IPS-15b (cell line): ENCODE measurements around the gene LHFPL6.

ENCODE experiments used
- H3K27me3 ChIP-seq: one replicate; pipeline ENCODE4 v1.6.1; 2013; ENCODE audit warnings: low read length; ENCODE audit not compliant: control insufficient read depth, insufficient read depth
- H3K36me3 ChIP-seq: one replicate; pipeline ENCODE4 v1.6.1; 2013; ENCODE audit warnings: low read length; ENCODE audit not compliant: control insufficient read depth, insufficient read depth
- H3K4me1 ChIP-seq: one replicate; pipeline ENCODE4 v1.6.1; 2013; ENCODE audit warnings: mild to moderate bottlenecking, low read length; ENCODE audit not compliant: control insufficient read depth, insufficient read depth
- H3K4me3 ChIP-seq: one replicate; pipeline ENCODE4 v1.5.1; 2013; ENCODE audit warnings: low read depth, low read length
- H3K9ac ChIP-seq: one replicate; pipeline ENCODE4 v1.6.1; 2013; ENCODE audit warnings: low read depth, mild to moderate bottlenecking, low read length
- H3K9me3 ChIP-seq: one replicate; pipeline ENCODE4 v1.6.1; 2013; ENCODE audit warnings: mild to moderate bottlenecking, low read length; ENCODE audit not compliant: control insufficient read depth, insufficient read depth

The LHFPL6 gene

DNA sequence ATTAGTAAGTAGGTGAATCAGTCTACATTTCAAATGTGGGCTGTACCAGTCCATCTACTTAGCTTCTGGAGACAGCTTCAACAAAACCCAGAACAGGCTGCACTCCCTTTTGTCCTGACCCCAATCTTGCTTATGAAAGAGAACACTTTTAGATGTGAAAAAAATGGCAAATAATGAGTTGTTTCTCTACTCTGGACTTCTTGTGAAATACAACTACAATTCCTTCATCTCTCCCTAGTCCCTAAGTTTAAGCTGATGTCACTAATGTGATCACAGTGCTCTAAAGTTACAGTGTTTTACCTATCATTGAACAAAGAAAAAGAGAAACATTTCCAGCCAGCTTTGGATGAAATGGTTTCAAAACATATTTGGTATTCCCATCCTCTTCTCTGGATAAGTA is 183.9 kb downstream of the LHFPL6 start:
- Histone ChIP-seq H3K9ac (no peak overlapping the region), H3K4me3 (no peak overlapping the region), H3K9me3 (no peaks in the 10 kb centered on the region), H3K4me1 (peaks cover 6% of the 10 kb centered on the region), H3K36me3 (no peaks in the 10 kb centered on the region), H3K27me3 (peaks cover 2% of the 10 kb centered on the region)

DNA sequence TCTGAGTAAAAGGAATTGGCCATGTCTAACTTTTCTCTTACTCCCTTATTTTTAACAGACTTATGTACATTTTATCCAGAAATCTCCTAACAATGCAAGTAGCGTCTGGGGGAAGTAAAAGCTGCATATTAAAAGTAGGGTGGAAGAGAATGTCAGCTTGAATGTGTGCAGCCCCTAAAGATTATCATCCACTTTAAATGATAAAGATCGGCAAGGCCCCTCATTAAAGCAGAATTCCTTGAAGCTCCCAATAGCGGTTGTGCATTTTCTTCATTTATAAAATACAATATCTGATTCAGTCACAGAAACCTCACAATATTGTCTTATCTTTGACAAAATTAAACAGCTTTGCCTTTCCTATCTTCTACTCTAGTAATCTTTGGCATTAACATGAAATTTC is 184.6 kb downstream of the LHFPL6 start:
- Histone ChIP-seq H3K27me3 (peaks cover 2% of the 10 kb centered on the region), H3K36me3 (no peaks in the 10 kb centered on the region), H3K4me3 (no peak overlapping the region), H3K4me1 (peaks cover 6% of the 10 kb centered on the region), H3K9ac (no peak overlapping the region), H3K9me3 (no peaks in the 10 kb centered on the region)

DNA sequence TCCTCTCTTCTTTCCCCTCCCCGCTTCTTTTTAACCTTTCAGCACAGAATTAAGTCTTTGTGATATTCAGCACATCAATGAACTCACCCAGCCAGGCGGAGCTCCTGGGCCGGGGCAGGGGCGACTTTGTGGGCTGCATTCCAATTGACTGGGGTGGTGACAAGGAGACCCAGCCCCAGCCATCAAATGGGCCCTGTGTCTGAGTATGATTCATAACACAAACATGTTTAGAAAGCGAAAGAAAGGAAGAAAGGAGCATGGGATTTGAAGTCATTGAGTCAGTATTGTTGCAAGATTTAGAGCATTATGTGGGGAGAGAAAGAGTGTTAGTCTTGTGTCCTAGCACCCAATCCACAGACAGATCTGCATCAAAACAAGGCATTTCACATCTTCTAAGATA is 185.3 kb downstream of the LHFPL6 start:
- Histone ChIP-seq H3K27me3 (peaks cover 2% of the 10 kb centered on the region), H3K4me3 (no peak overlapping the region), H3K4me1 (peaks cover 3% of the 10 kb centered on the region), H3K9me3 (no peaks in the 10 kb centered on the region), H3K36me3 (no peaks in the 10 kb centered on the region), H3K9ac (no peak overlapping the region)

DNA sequence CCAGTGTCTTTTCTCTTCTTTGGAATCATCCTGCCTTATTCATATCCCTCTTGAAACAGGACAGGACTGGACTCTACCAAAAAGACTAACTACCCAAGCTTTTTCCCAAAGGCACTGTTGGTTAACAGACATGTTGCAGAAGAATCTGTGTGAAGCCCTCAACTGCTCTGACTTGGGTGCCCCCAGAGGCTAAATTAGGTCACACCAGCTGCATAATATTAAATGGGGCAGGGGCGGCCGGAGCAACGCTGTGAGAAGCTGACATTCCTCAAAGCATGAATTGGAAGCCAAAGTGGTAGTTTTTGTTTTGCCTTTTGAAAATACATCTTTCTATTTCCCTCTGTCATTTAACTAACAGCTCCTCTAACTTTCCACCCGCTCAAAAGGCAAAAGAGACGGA is 185.9 kb downstream of the LHFPL6 start:
- Histone ChIP-seq H3K27me3 (peaks cover 2% of the 10 kb centered on the region), H3K9ac (no peak overlapping the region), H3K4me3 (no peak overlapping the region)

DNA sequence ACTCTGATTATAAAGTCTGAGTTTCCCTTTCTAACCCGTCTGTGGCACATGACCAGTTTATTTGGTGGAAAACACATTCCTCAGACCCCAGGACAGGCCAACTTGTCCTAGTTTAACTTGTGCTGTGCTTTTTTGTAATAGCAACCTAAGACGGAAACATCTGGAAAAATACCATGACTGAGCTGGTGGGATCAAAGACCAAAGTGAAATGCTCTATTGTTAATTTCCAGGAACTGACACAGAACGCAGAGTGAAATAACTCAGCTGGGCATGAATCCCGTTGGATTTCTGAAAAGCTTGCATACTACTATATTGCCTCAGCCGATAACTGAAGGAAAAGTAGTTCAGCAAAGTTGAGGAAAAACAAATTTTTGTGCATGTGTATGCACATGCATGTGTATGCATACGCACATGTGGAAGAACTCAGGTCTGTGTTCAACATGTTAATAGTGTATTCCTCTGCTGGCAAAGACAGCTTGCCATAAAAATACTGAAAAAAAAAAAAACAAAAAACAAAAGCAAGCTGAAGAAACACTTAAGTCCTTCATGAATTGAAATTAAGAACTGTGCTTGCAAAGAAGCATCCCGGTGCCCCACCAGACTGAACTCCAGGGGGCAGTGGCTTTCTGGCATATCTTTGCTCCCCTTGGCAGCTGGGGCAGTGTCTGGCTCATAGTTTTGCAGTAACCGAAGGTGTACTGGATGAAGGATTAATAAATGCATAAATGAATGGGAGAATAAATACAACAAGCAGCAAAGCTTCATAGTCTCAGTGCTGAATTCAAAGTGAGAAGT is 187.8 kb downstream of the LHFPL6 start:
- Histone ChIP-seq H3K4me3 (no peak overlapping the region), H3K9me3 (no peaks in the 10 kb centered on the region), H3K27me3 (peaks cover 1% of the 10 kb centered on the region), H3K36me3 (no peaks in the 10 kb centered on the region), H3K4me1 (peaks cover 12% of the 10 kb centered on the region), H3K9ac (no peak overlapping the region)

More for the DNA sequence above, 185.9 kb downstream of the LHFPL6 start:
- H3K4me1 ChIP-seq: peaks cover 3% of the 10 kb centered on the region
- H3K36me3 ChIP-seq: no peaks in the 10 kb centered on the region
- H3K9me3 ChIP-seq: no peaks in the 10 kb centered on the region

DNA sequence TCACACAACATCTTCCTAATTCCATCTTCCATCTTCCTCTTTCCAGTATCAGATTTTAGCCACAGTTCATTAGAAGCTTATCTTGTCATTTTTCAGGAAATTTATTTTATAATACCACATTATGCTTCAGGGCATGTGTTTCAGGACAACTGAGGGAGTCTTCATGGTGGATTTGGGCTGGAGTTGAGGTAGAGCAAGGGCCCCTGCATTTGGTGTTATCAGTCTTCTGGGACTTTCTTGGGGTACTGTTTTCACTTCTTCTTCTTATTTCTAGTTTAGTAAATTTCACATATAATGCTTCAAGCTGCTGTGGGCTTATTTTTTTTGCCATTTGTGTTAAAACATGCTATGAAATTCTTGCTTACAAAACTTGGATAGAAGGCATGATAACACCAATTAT is 188.7 kb downstream of the LHFPL6 start:
- Histone ChIP-seq H3K9me3 (no peaks in the 10 kb centered on the region), H3K9ac (no peak overlapping the region), H3K27me3 (no peaks in the 10 kb centered on the region), H3K4me1 (peaks cover 20% of the 10 kb centered on the region), H3K4me3 (no peak overlapping the region), H3K36me3 (no peaks in the 10 kb centered on the region)

DNA sequence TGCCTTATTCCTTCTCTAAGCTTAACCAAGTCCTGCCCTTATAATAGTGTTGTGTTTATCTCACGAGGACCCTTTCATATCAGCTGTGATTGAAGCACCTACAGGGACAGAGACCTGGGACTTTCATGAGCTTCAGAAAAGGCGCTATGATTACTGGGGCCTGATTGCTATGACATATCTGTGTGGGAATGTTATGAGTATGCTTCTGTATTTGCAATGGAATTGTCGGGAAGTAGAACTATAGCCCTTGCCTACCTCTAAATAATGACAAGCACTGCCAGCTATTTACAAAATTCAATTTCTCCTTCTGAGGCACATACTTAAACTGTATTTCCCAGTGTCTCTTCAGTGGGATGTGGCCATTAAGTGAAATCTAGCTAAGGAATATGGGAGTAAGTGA is 191.5 kb downstream of the LHFPL6 start:
- no peak overlapping the region for H3K9ac ChIP-seq
- no peaks in the 10 kb centered on the region for H3K36me3 ChIP-seq
- H3K4me1 ChIP-seq: peaks cover 18% of the 10 kb centered on the region
- H3K4me3 ChIP-seq: no peak overlapping the region
- H3K9me3 ChIP-seq: no peaks in the 10 kb centered on the region
- H3K27me3 ChIP-seq: no peaks in the 10 kb centered on the region

DNA sequence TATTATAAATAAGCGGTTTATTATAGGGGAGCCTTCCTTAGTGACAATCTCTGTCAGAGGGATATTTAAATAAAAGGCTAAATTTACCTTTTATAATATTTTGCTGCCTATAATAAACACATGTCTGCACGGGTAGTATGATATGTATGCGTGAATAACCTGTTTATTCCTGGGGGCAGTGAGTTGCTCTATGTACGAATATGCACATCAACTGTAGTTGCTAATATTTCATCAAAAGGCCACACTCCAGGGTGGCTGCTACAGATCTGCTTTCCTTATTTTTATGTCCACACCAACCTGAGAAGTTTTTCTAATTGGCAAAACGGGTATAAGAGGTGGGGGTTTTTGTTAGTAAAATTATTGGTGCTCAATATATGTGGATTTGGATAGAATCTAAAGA is 192.0 kb downstream of the LHFPL6 start:
- no peak overlapping the region for H3K4me3 ChIP-seq
- no peaks in the 10 kb centered on the region for H3K36me3 ChIP-seq
- H3K9me3 ChIP-seq: no peaks in the 10 kb centered on the region
- H3K27me3 ChIP-seq: no peaks in the 10 kb centered on the region
- no peak overlapping the region for H3K9ac ChIP-seq
- peaks cover 18% of the 10 kb centered on the region for H3K4me1 ChIP-seq

DNA sequence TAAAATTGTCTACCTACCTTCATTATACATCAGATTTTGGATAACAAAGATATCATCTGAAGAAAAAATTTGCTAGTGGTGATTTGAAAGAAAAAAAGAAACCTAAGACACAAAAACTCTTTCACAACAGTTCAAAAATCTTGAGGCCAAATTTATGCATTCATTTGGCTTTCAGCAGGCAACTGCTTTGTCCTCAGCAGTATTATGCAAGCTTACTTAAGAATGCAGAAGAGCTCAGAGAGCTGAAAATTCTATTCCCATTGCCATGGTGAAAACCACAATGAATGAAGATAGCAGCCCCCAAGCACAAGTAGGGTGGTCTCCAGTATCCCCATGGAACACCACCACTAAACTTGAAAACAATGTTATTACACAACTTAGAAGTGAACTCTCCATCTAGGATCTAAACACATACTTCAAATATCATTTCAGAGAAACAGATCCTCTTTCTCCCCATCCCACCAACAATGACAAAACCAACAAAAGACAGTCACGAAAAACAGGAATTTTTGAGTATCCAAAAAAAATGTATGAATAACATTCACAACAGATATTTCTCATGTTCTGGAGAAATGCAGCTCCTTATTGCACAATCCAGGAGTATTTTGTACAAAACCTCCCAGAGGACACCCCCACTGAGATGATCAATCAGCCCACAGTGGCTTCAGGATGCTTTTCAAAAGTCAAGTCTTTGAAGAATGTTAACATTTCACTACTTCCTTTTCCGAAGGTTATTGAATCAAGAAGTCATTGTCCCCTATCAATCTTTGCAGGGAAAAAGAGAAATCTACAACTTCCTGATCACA is 192.7 kb downstream of the LHFPL6 start:
- Histone ChIP-seq H3K4me3 (no peak overlapping the region), H3K27me3 (no peaks in the 10 kb centered on the region), H3K36me3 (no peaks in the 10 kb centered on the region), H3K4me1 (peaks cover 24% of the 10 kb centered on the region), H3K9me3 (no peaks in the 10 kb centered on the region), H3K9ac (no peak overlapping the region)

DNA sequence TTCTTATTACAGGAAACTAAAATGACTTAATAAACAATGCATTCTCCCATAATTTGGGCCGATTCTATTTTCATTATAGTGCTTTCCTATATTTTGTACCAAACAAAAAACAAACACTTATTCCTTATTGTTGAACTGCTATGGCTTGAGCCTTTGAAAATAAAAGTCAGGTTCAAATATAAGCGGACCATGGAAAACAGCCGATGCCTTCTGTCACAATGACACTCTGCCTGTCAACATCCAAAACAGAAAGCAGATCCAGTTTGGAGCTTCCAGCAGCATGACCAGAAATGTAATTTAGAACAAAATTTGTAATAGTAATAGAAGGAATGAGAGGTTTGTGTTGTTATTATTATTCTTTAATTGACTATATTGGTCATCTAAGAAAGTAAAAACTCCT is 194.5 kb downstream of the LHFPL6 start:
- no peaks in the 10 kb centered on the region for H3K36me3 ChIP-seq
- peaks cover 27% of the 10 kb centered on the region for H3K4me1 ChIP-seq
- H3K9ac ChIP-seq: no peak overlapping the region
- H3K9me3 ChIP-seq: no peaks in the 10 kb centered on the region
- H3K4me3 ChIP-seq: no peak overlapping the region
- H3K27me3 ChIP-seq: no peaks in the 10 kb centered on the region

DNA sequence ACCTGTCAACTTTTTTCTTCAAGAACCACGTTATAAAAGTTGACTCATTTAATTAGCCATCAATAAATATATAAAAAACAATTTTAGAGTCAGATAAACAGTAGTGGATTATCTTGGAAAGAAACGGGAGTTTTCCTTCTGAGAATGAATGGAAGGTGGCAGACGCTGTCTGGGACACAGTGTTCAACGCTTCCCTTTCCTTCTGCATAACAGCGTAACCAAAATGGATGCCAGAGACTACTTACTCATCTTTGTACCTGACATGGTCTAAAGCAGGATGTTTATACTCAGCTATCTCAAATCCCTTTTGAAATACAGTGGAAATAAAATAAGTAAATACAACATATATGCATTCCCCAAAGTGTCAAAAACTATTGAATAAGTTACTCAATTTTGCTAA is 195.2 kb downstream of the LHFPL6 start:
- Histone ChIP-seq H3K9me3 (no peaks in the 10 kb centered on the region), H3K27me3 (no peaks in the 10 kb centered on the region), H3K9ac (no peak overlapping the region), H3K36me3 (no peaks in the 10 kb centered on the region), H3K4me3 (no peak overlapping the region), H3K4me1 (peaks cover 27% of the 10 kb centered on the region)

DNA sequence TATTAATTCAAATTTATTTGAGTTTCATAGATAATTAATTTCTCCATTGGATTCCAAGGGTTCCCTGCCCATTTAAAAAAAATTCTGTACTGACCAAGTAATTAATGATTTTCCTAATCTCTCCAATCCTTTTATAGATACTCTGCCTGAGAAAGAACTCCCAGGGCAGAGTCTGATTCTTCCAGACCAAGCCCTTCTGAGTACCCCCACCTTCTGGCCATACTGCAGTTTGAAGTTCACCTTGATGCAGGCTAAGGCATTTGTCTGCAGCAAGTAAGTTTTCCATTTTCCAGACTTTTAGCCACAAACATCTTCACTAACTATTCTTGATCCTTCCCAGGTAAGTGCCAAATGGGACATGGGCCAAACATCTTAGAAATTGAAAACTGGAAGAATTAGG is 195.9 kb downstream of the LHFPL6 start:
- Histone ChIP-seq H3K36me3 (no peaks in the 10 kb centered on the region), H3K9ac (no peak overlapping the region), H3K9me3 (no peaks in the 10 kb centered on the region), H3K4me1 (peaks cover 27% of the 10 kb centered on the region), H3K27me3 (no peaks in the 10 kb centered on the region), H3K4me3 (no peak overlapping the region)
